ENCODE data around the gene EXTL1.
"Not testable (repeated sequence)": the region's sequence is repeated elsewhere in the genome, so short reads cannot be mapped to it uniquely, and the experiment has no call there.

The EXTL1 gene

GRCh38 chr1:26021647-26022403, at the start of gene EXTL1:
EXTL1 (plus strand) TSS chr1:26021775; CDS start chr1:26022647, 872 bp downstream.
- DNase-seq (ENCODE audit: low read depth), result no peak

GRCh38 chr1:25971811-25972180, 49.8 kb upstream of the EXTL1 start:
- no peak for DNase-seq (ENCODE audit: low read depth)

GRCh38 chr1:25973610-25974321, 47.8 kb upstream of the EXTL1 start:
- no peak for DNase-seq (ENCODE audit: low read depth)

- no peak for DNase-seq (ENCODE audit: low read depth)
Measured at GRCh38 chr1:25977801-25978200, 43.8 kb upstream of the EXTL1 start.

DNA sequence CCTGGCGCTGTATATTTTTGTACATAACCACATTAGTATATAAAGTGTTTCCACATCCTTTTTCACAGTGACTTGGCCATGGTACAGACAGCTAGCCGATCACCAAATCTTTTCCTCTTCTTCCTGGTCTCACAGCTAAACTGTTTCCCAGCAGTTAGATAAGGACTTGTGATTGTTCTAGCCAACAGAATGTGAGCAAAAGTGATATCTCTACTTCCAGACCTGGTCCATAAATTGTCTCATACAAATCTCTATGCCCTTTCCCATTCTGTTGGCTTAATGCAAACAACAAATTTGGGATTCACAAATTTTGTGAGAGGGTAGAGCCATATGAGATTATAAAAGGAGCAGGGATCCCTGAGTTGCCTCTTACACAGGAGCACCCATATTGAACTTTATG, 43.2 kb upstream of the EXTL1 start:
- DNase-seq (ENCODE audit: low read depth), result no peak

DNA sequence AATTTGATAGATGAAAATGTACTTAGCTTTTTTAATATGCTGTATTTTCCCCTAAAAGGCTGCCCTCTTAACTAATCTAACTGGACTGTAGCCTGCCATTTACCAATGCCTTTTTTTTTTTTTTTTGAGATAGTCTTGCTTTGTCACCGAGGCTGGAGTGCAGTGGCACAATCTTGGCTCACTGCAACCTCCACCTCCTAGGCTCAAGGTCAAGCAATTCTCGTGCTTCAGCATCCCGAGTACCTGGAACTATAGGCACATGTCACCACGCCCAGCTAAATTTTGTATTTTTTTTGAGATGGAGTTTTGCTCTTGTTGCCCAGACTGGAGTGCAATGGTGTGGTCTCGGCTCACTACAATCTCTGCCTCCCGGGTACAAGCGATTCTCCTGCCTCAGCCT, 42.4 kb upstream of the EXTL1 start:
- DNase-seq (ENCODE audit: low read depth), result no peak

DNA sequence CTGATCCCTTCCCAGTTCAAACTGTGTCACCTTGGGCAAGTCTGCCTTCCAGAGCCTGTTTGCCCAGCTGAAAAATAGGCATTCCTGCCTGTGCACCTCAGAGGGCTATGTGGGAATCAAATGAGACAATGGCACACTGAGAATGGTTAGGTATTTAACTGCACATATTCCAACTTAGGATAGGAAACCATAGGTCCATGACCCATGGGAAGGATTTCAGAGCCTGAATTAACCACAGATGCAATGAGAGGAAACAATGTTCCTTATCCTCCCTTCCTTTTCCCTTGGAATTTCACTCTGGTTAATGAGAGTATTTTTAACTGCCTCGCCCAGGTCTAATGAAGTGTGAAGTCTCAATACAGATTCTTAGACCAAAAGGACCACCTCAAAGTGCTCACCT, 36.4 kb upstream of the EXTL1 start:
- no peak for DNase-seq (ENCODE audit: low read depth)

GRCh38 chr1:25985670-25986069, 35.9 kb upstream of the EXTL1 start:
- no peak for DNase-seq (ENCODE audit: low read depth)

DNA sequence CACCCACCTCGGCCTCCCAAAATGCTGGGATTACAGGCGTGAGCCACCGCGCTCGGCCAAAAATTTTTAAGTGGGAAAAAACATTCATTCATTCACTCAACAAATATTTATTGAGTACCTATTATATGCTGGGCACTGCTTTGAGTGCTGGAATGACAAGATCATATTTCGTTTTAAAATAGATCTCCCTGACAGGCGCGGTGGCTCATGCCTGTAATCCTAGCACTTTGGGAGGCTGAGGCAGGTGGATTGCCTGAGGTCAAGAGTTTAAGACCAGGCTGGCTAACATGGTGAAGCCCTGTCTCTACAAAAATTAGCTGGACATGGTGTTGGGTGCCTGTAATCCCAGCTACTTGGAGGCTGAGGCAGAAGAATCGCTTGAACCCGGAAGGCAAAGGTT, 34.8 kb upstream of the EXTL1 start:
- not testable (repeated sequence) for DNase-seq (ENCODE audit: low read depth)

DNA sequence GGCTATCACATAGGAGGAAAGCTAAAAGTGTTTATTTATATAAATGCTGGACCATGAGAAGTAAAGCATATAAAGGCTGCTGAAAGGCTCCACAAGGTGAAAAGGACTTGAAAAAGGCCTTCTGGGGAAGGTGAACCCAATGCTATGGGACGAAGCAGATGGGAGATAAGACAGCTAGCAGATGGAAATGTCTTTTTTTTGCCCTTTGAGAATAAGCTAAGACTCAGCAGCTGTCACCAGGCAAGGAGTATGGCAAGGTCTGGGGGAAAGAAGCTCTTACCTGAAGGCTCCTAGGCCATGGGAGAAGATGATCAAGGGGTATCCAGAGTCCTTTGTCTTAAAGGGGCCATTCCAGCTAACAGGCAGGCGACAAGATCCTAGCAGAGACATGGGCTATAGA, 33.6 kb upstream of the EXTL1 start:
- DNase-seq (ENCODE audit: low read depth), result no peak

DNA sequence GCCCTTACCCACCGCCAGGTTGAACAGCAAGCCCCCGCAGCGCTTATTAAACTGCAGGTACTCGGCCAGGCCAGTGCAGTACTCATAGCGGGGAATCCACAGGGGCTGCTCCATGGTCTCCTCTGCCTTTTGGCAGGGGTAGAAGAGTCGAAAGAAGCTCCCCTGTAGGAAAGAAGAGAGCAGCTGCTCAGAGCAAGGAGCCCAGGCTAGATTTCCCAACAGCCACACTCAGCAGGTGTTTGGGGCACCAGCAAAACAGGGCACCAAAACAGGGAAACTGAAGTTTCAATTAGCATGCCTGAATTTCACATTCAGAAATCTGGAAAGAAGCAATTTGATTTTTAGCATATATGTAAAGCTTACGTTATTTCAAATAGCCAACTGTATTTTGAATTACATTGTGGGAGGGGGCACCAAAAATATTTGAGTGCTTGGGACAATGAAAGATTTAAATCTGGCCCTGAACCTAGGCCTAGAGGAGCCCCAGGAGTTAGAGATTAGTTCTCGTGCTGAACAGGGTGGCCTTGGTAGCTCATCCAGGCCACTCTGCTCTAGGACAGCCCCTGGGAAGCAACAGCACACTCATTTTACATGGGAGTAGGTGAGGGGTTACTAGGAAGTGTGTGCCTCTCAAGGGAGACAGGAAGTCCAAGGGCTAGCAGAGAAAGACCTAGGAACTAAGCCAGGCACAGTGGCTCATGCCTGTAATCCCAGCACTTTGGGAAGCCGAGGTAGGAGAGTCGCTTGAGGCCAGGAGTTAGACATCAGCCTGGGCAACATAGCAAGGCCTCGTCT, 31.9 kb upstream of the EXTL1 start:
- DNase-seq (ENCODE audit: low read depth), result no peak

GRCh38 chr1:25990251-25990650, 31.3 kb upstream of the EXTL1 start:
- DNase-seq (ENCODE audit: low read depth), result no peak

DNA sequence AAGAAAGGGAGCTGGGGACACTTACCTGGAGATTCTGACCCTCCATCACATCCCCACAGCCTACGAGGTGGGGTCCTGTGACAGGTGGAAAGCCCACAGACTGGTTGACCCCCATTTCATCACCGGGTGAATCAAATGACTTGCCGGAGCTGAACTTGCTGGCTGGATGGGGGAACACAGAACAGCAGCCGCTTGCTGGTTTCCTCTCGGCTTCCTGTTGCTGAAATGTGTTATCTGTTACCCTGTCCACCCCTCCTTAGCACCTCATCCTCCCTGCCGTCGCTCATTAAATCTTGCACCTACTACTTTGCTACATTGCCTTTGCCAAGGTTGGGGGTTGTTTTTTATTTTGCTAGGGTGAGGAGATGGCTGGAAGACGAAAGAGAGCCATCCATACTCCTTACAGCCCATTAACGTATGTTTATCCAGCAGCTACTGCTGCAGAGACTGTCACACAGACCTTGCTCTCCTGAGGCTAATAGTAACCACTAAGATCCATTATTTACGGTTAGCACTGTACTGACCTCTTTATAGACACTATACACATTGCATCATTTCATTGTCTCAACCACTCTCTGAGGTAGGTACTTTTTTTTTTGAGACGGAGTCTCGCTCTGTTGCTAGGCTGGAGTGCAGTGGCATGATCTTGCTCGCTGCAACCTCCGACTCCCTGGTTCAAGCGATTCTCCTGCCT, 30.7 kb upstream of the EXTL1 start:
- DNase-seq (ENCODE audit: low read depth), result no peak

GRCh38 chr1:25991937-25992688, 29.5 kb upstream of the EXTL1 start:
- DNase-seq (ENCODE audit: low read depth), result peak; percentile 33

- no peak for DNase-seq (ENCODE audit: low read depth)
Measured at GRCh38 chr1:25992689-25993171, 28.8 kb upstream of the EXTL1 start.

DNA sequence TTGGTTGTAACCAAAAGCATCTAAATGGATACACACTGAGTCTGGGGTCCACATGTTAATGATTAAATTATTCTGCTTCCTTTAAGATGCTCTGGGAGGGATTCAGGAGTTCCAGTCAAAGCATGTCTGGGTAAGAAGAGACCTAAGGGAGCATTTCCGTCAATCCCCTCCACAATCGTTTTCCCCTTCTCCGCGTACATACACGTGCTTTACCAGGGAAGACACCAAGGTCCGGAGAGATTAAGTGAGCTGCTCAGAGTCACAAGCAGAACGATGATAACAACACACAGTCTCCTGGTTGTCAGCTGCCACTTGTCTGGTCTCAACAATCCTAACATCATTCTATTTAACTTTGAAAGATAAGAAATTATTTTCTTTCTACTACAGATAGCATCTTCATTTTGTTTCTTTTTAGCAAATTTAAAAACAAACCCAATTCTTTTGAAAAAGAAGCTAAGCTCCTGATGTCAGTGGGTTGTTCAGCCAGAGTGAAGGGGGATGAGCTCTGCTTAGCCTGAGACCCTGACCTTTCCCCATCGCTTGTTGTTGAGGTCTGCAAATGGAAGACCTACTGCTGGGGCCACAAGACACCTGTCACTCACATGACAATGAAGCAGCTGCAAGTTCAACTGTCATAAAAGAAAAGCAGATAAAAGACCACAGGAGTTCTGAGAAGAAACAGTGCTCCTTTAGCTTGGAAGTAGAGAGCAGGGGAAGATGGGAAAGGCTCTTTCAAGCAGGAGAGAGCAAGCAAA, 28.2 kb upstream of the EXTL1 start:
- no peak for DNase-seq (ENCODE audit: low read depth)

DNA sequence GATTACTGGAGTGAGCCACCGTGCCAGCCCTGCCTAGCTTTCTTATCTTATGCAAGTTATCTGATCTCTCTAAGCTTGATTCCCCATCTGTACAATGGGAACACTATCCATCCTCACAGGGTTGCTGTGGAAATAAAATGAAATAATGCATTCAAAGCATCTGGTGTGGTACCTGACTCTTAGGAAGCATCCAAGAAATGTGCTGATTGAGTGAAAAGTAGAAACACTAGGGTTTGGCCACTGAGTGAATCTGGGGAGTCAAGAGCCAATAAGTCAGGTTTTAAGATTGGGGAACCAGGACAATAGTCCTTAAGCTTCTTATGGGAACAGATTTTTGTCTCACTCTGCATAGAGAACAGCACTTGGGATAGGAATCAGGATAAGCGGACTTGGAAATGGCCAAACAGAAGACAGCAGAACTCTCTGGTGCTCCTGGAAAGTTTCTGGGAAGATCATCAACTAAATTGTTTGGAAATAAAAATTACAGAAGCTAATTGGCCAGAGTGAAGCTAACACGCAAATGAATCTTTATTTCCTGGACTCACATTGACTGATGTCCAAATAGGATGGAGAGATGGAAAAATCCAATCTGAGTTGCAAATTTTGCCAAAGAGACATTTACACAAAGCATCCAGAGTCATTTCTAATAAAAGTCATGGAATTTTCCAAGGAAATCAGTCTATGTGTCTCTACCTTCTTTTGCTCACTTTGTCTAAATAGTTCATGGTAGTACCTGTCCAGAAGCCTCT, 27.0 kb upstream of the EXTL1 start:
- no peak for DNase-seq (ENCODE audit: low read depth)

GRCh38 chr1:25996966-25997827, 24.4 kb upstream of the EXTL1 start:
- DNase-seq (ENCODE audit: low read depth), result peak; percentile 64

All from ELR (cell line).